OCI-LY3 (cell line): ENCODE measurements around the gene IFNGR1.

Experiments
- CTCF ChIP-seq: fragments of 200-600, 300-600 bp; sonication (generic); IDR thresholded peaks from 2 replicates; pipeline ENCODE4 v1.5.1; 2014; ENCODE audit warnings: antibody characterized with exemption, low read length, low read depth
- EZH2phosphoT487 ChIP-seq: fragments of 200-600 bp; shearing (Covaris generic); IDR thresholded peaks from 2 replicates; pipeline ENCODE4 v1.6.1; 2018; ENCODE audit warnings: antibody characterized with exemption, mixed run types, low read depth

GRCh38 chr6:137192821-137193220 is 26.4 kb downstream of the IFNGR1 start:
- TF ChIP-seq CTCF (no peak), EZH2phosphoT487 (no peak)
